ENCODE data around the gene DHX57.

Gene DHX57, protein sequence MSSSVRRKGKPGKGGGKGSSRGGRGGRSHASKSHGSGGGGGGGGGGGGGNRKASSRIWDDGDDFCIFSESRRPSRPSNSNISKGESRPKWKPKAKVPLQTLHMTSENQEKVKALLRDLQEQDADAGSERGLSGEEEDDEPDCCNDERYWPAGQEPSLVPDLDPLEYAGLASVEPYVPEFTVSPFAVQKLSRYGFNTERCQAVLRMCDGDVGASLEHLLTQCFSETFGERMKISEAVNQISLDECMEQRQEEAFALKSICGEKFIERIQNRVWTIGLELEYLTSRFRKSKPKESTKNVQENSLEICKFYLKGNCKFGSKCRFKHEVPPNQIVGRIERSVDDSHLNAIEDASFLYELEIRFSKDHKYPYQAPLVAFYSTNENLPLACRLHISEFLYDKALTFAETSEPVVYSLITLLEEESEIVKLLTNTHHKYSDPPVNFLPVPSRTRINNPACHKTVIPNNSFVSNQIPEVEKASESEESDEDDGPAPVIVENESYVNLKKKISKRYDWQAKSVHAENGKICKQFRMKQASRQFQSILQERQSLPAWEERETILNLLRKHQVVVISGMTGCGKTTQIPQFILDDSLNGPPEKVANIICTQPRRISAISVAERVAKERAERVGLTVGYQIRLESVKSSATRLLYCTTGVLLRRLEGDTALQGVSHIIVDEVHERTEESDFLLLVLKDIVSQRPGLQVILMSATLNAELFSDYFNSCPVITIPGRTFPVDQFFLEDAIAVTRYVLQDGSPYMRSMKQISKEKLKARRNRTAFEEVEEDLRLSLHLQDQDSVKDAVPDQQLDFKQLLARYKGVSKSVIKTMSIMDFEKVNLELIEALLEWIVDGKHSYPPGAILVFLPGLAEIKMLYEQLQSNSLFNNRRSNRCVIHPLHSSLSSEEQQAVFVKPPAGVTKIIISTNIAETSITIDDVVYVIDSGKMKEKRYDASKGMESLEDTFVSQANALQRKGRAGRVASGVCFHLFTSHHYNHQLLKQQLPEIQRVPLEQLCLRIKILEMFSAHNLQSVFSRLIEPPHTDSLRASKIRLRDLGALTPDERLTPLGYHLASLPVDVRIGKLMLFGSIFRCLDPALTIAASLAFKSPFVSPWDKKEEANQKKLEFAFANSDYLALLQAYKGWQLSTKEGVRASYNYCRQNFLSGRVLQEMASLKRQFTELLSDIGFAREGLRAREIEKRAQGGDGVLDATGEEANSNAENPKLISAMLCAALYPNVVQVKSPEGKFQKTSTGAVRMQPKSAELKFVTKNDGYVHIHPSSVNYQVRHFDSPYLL (N-terminal part only)

DNA sequence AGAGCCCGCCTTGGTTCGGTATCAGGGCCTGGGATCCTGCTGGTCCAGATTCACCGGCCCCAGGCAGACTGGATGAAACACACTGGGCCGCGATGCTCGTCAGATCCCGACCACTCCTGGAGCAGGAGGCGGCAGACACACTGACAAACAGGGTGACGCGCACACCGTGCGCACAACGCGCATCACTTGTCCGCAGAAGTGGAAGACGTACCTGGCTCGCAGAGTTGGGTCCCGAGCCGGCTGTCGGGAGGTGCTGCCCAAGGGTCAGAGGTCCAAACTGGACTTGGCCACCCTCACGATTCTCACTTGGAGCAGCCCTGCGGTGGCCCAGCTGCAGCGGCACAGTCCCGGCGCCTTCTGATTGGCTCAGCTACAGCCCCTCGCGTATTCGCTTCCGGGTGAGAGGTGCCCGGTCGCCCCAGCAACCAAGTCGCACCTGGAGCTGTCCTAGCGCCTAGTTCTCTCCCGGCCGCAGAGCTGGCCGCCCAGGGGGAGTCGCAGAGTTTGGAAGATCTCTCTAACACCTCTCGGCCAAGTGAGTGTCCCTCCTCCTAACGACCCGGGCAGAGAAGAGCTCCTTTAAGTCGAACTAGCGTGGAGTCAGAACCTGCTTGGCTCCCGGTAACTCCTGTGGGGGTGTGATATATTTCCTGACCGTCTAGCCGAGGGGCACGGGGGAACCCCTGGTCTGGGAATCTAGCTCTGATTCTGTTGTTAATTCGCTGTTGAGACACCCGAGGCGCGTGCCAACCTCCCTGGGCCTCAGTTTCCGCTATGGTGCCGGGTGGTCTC lies at the start of gene DHX57, which contains the start of gene MORN2:
Gene DHX57, minus strand, starts transcription at position 359 of the 792 bp plus-strand sequence. CDS start 7,529 bp downstream, outside the sequence.
Gene MORN2, plus strand, starts transcription at position 401 of the 792 bp plus-strand sequence.
- peak; percentile 80 to 87 for DNase-seq

DNA sequence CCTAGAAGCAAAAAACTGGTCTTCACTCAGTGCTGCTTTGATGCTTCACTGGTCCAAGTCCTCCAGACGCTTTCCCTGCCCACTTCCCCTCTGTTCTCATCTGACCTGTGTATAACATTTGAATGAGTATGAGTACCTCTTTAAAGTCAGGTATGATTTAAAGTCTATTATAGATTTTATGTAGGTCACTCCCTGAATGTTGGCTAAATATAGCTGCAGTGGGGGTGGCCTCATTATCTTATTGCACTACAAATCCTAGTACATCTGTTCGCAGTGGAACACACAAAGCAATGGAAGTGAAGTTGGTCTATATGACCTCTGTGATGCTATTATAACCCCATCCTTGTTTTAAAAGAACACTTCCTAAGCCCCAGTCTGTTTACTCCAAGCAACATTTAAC lies 47.2 kb upstream of the DHX57 start:
- DNase-seq, result no peak

- DNase-seq, result no peak
These were observed 46.7 kb upstream of the DHX57 start for GRCh38 chr2:38922389-38922788.

- no peak for DNase-seq
These were observed 36.9 kb upstream of the DHX57 start for GRCh38 chr2:38912619-38913018.

GRCh38 chr2:38911191-38911590 lies 35.5 kb upstream of the DHX57 start:
- DNase-seq, result no peak

- DNase-seq, result no peak
These were observed 34.1 kb upstream of the DHX57 start for GRCh38 chr2:38909872-38910271.

- no peak for DNase-seq
These were observed 32.2 kb upstream of the DHX57 start for GRCh38 chr2:38907743-38908562.

- no peak for DNase-seq
These were observed 31.5 kb upstream of the DHX57 start for GRCh38 chr2:38907242-38907641.

- DNase-seq, result no peak
These were observed 29.5 kb upstream of the DHX57 start for GRCh38 chr2:38905251-38905650.

- DNase-seq, result no peak
These were observed 25.0 kb upstream of the DHX57 start for GRCh38 chr2:38900726-38901125.

DNA sequence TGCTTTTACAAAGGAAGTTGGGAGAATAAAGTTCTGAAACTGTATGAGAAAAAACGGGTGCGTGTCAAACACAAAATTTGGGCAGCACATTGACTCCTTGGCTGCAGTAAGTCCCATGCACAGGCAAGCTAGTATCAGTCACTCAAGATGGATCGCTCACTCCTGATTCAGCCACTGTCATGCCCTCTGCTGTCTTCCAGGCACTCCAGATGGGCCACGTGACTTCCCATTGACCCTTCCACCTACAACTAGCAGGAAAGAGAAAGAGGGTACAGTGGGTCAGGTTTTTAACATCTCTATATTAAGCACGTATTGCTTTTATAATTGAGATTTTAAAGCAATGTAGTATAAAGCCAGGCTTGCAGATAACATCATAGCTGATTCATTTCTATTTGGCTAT lies 22.5 kb upstream of the DHX57 start:
- DNase-seq, result no peak

DNA sequence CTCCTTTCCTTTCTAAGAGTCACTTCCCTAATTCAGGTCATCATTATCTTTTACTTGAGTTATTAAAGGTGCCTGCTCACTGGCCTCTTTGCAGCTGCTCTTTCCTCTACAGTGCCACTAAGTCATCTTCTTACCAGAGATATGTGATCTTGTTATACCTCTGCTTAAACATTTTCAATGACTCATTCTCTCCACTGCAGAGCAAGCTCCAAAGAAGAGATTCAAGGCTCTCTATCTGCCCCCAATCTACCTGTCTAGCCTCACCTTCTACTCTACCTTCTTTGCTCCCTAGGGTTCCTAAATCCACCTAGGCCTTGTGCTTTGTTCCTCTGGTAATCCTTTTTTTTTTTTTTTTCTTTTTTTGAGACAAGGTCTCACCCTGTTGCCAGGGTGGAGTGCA lies 17.1 kb upstream of the DHX57 start:
- DNase-seq, result no peak

GRCh38 chr2:38889575-38889974 lies 13.8 kb upstream of the DHX57 start, which contains the start of gene ARHGEF33:
Gene ARHGEF33 (plus strand): TSS chr2:38889875. CDS start chr2:38919448, 29,573 bp downstream.
- no peak for DNase-seq

DNA sequence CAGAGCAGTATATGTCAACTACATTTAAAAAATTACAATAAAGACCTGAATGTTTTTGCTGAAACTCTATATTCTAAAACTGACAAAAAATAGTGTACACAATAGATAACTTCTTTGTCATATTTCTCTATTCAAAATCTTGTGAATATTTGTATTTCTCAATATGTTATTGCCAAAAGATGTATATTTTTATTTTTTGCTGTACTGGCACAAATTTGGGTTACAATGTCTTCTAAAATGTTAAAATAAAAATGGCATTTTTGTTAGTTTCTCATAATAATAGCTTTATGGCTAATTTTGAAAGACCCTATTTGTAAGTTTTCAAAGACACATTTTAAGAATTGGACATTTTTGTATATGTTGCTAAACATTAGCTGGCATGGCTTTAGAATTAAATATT lies 13.3 kb upstream of the DHX57 start:
- DNase-seq, result no peak

- no peak for DNase-seq
These were observed 12.3 kb upstream of the DHX57 start for GRCh38 chr2:38887902-38888554.

- no peak for DNase-seq
These were observed 11.6 kb upstream of the DHX57 start for GRCh38 chr2:38887347-38887746.

DNA sequence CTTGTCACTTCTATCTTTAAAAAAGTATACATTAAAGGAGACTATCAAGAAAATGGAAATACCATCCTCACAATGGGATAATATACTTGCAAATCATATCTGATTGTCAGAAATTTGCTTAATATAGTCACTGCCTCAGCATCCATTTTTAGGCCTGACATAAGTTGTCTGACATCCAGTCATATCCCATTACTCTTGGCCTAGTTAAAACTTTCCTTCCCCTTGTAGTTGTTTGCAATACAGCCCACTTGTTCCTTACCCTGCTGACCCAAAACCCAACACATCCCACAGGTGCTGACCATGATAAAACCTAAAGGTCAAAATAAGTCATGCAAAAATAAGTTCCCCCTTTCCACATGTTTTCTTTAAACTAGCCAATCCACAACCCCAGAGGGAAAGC lies 10.3 kb upstream of the DHX57 start:
- no peak for DNase-seq

- DNase-seq, result no peak
These were observed 673 bp upstream of the DHX57 start for GRCh38 chr2:38876407-38876806.

DNA sequence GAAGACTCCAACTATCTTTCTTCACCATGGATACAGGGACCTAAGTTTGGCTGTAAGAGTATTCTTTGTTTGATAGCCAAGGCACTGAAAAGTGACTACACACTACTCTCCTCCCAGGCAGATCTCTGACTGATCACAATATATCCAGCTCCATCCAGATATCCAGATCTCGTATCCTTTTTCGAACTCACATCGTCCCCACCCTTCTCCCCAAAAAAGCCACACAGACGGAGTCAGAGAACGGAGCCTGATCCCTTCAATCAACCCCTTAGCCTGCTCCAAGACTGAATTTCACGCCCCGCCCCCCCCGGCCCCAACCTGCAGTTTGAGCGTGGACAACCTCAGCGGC lies 533 bp downstream of the DHX57 start:
- DNase-seq, result no peak

DNA sequence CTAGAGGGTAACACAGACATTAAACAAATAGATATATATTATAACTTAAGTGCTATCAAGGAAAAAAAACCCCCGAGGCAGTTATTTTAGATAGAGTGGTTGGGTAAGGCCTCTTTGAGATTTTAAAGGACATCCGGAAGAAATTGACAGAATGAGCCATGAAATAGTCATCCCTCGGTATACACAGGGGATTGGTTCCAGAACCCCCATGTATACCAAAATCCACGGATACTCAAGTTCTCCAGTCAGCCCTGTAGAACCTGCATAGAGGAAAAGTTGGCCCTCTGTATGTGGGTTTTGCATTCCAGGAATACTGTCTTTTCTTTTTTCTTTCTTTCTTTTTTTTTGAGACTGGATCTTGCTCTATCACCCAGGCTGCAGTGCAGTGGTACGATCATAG lies 2.0 kb downstream of the DHX57 start:
- DNase-seq, result no peak

- DNase-seq, result no peak
These were observed 4.3 kb downstream of the DHX57 start for GRCh38 chr2:38871432-38871831.

Measured in NCI-H2081 (cell line).